Measurements from ENCODE around the gene FYB1. TPM values are rescaled to one million over a fixed set of nuclear protein-coding genes. Genes with fewer than 3 reads are reported as not detected.
"Not testable (repeated sequence)": the region's sequence is repeated elsewhere in the genome, so short reads cannot be mapped to it uniquely, and the experiment has no call there.

The FYB1 gene
- total RNA-seq, 2 experiments from 2014 or later: 0.16 TPM; not detected in 1

DNA sequence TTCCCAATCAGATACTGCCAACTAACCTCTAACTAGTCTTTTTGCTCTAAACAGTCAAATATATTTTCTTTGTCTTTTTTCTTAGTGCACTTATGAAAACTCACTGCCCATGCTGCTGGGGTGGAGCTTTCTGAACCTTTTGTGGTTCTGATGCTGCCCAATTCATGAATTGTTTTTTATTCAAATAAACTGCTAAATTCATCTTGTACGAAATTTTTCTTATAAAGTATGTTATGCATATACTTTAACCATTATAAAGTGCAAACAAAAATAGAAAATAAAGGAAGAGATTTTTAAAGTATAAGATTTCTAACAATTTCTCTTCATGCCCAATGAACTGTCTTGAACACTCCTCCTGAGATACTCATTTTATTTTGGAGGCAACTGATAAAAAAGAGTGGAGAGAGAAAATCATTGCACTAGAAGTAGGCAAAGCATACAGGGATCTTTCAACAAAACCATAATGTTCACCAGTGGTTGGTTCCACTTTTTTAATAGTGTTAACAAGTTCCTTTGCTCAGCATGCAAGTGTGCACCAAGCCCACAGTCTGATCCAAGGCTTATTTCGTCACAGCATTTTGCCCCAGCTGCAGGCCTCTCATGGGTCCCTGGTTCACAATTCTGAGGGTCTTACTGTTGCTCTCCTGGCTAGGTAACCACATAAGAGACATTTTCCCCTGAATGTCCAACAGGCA, 6.2 kb upstream of the FYB1 start:
- Histone ChIP-seq H3K36me3 (ENCODE audit: insufficient read depth, low read length) (no peaks in the 10 kb centered on the region), H3K4me1 (ENCODE audit: insufficient read depth, low read length, poor library complexity, severe bottlenecking) (no peaks in the 10 kb centered on the region), H2AFZ (ENCODE audit: low read length) (no peak overlapping the region), H3K4me2 (ENCODE audit: low read length) (no peak overlapping the region), H4K20me1 (ENCODE audit: insufficient read depth, low read length) (no peaks in the 10 kb centered on the region), H3K4me3 (ENCODE audit: low read depth, low read length, poor library complexity, severe bottlenecking) (no peak overlapping the region), H3K9me3 (ENCODE audit: low read length) (no peaks in the 10 kb centered on the region), H3K9me2 (ENCODE audit: insufficient read depth, low read length) (no peaks in the 10 kb centered on the region), H3K27ac (ENCODE audit: low read depth, low read length, poor library complexity, severe bottlenecking) (no peak overlapping the region), H3K79me2 (ENCODE audit: insufficient read depth, low read depth, low read length) (no peaks in the 10 kb centered on the region)
- POLR2A ChIA-PET: interaction anchor here (0.7 kb wide), 1 partner anchor 89 kb away, joined by 3 read pairs; no protein-coding TSS in a partner anchor
- no peak for DNase-seq (ENCODE audit: low spot score)
- CTCF ChIA-PET (ENCODE audit: unreplicated experiment): no interaction called here
- intact Hi-C loops (cut with micrococcal nuclease; ENCODE audit: unreplicated experiment): no loop called here
- BruUV-seq (replicated peaks): no TSS peak
- TF ChIP-seq EZH2phosphoT487 (IDR thresholded peaks at IDR 0.05; ENCODE audit: borderline replicate concordance, low read depth, low read length) (no peak), CTCF (conservative IDR thresholded peaks at IDR 0.05; ENCODE audit: low read length) (no peak)

DNA sequence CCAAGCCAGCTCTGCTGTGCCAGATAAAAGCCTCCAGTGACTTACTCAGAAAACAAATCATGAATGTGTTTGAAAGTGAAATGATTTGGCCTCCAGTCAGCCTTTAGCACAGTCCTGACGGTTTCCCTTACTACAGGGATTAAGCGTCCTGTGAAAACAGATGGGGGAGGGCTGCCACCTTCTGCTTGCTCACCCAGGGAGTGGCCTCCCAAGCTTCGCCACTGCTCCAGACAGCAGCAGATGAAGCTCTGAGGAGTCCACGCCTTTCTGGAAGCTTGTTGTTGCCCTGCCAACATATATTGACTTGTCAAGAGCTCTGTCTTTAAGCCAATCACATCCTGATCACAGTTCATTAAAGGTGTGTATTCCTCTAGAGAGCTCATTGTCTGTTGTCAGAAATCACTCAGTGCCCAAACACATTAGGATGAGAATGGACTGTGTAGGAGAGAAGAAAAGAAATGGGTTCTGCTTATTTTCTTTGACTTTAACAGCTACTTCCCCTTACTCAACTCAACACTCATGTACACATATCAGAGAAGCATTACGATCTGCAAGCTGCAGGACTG, 4.9 kb upstream of the FYB1 start:
- no peak overlapping the region for H2AFZ ChIP-seq (ENCODE audit: low read length)
- no peaks in the 10 kb centered on the region for H3K36me3 ChIP-seq (ENCODE audit: insufficient read depth, low read length)
- H3K4me2 ChIP-seq (ENCODE audit: low read length): no peak overlapping the region
- H4K20me1 ChIP-seq (ENCODE audit: insufficient read depth, low read length): no peaks in the 10 kb centered on the region
- H3K4me3 ChIP-seq (ENCODE audit: low read depth, low read length, poor library complexity, severe bottlenecking): no peak overlapping the region
- no peak overlapping the region for H3K27ac ChIP-seq (ENCODE audit: low read depth, low read length, poor library complexity, severe bottlenecking)
- BruUV-seq (replicated peaks): no TSS peak
- DNase-seq (ENCODE audit: low spot score): no peak
- H3K9me2 ChIP-seq (ENCODE audit: insufficient read depth, low read length): no peaks in the 10 kb centered on the region
- TF ChIP-seq CTCF (conservative IDR thresholded peaks at IDR 0.05; ENCODE audit: low read length) (no peak), EZH2phosphoT487 (IDR thresholded peaks at IDR 0.05; ENCODE audit: borderline replicate concordance, low read depth, low read length) (no peak)
- ChIA-PET POLR2A (no interaction called here), CTCF (ENCODE audit: unreplicated experiment) (no interaction called here)
- intact Hi-C loops (cut with micrococcal nuclease; ENCODE audit: unreplicated experiment): no loop called here
- H3K79me2 ChIP-seq (ENCODE audit: insufficient read depth, low read depth, low read length): no peaks in the 10 kb centered on the region
- no peaks in the 10 kb centered on the region for H3K4me1 ChIP-seq (ENCODE audit: insufficient read depth, low read length, poor library complexity, severe bottlenecking)
- no peaks in the 10 kb centered on the region for H3K9me3 ChIP-seq (ENCODE audit: low read length)

GRCh38 chr5:39223565-39224156, 4.3 kb upstream of the FYB1 start:
- Histone ChIP-seq H3K79me2 (ENCODE audit: insufficient read depth, low read depth, low read length) (no peaks in the 10 kb centered on the region), H2AFZ (ENCODE audit: low read length) (no peak overlapping the region), H3K9me2 (ENCODE audit: insufficient read depth, low read length) (no peaks in the 10 kb centered on the region), H3K36me3 (ENCODE audit: insufficient read depth, low read length) (no peaks in the 10 kb centered on the region), H3K9me3 (ENCODE audit: low read length) (no peaks in the 10 kb centered on the region), H3K4me3 (ENCODE audit: low read depth, low read length, poor library complexity, severe bottlenecking) (no peak overlapping the region), H3K27ac (ENCODE audit: low read depth, low read length, poor library complexity, severe bottlenecking) (no peak overlapping the region), H3K4me2 (ENCODE audit: low read length) (no peak overlapping the region), H3K4me1 (ENCODE audit: insufficient read depth, low read length, poor library complexity, severe bottlenecking) (no peaks in the 10 kb centered on the region), H4K20me1 (ENCODE audit: insufficient read depth, low read length) (no peaks in the 10 kb centered on the region)
- TF ChIP-seq EZH2phosphoT487 (IDR thresholded peaks at IDR 0.05; ENCODE audit: borderline replicate concordance, low read depth, low read length): no peak
- no peak for TF ChIP-seq CTCF (conservative IDR thresholded peaks at IDR 0.05; ENCODE audit: low read length)
- POLR2A ChIA-PET: interaction anchor here (0.8 kb wide), 1 partner anchor 13 kb away, joined by 5 read pairs; no protein-coding TSS in a partner anchor
- no TSS peak for BruUV-seq (replicated peaks)
- CTCF ChIA-PET (ENCODE audit: unreplicated experiment): no interaction called here
- DNase-seq (ENCODE audit: low spot score): no peak
- intact Hi-C loops (cut with micrococcal nuclease; ENCODE audit: unreplicated experiment): no loop called here

DNA sequence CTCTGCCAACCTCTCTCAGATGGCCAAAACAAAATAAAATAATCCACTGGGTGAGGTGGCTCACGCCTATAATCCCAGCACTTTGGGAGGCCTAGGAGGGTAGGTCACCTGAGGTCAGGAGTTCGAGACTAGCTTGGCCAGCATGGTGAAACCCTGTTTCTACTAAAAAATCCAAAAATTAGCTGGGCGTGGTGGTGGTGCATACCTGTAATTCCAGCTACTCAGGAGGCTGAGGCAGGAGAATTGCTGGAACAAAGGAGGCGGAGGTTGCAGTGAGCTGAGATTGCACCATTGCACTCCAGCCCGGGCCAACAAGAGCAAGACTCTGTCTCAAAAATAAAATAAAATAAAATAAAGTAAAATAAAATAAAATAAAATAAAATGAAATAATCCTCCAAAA, 2.3 kb upstream of the FYB1 start:
- DNase-seq (ENCODE audit: low spot score); H3K4me1 ChIP-seq (ENCODE audit: insufficient read depth, low read length, poor library complexity, severe bottlenecking); H3K36me3 ChIP-seq (ENCODE audit: insufficient read depth, low read length); H3K27ac ChIP-seq (ENCODE audit: low read depth, low read length, poor library complexity, severe bottlenecking); H4K20me1 ChIP-seq (ENCODE audit: insufficient read depth, low read length); intact Hi-C loops (cut with micrococcal nuclease; ENCODE audit: unreplicated experiment); H3K9me2 ChIP-seq (ENCODE audit: insufficient read depth, low read length); CTCF ChIA-PET (ENCODE audit: unreplicated experiment); H3K4me2 ChIP-seq (ENCODE audit: low read length); H3K79me2 ChIP-seq (ENCODE audit: insufficient read depth, low read depth, low read length); H3K9me3 ChIP-seq (ENCODE audit: low read length); H3K4me3 ChIP-seq (ENCODE audit: low read depth, low read length, poor library complexity, severe bottlenecking); H2AFZ ChIP-seq (ENCODE audit: low read length); BruUV-seq (replicated peaks): not testable (repeated sequence)
- POLR2A ChIA-PET: interaction anchor here (1.1 kb wide), 1 partner anchor 10 kb away, joined by 4 read pairs; no protein-coding TSS in a partner anchor
